ENCODE results near the gene FOS. TPM values are rescaled to one million over a fixed set of nuclear protein-coding genes. Genes with fewer than 3 reads are reported as not detected.

FOS gene
- total RNA-seq, 4 donors from 2014 or later, result 32.1 to 239 (median 121) TPM

DNA sequence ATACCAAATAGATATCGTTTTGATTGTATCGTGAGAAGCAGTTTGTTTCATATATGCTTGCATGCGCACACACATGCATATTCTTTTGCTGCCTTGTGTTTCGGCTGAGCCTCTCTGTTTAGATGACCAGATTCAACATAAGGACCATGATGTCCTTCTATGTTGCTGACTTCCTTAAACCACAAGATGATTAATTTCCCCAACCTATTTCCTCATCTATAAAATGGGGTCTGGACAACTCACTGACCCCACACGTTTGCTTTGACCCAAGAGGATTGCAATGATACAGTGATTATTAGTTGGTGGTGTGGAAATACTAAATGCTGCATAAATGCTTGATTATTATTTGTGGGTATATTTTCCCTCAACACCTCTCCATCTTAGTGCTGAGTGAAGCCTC, 16.8 kb upstream of the FOS start:
- 93 to 97% methylated on average over 5 of the region's 5 CpGs for WGBS, 2 donors
- intact Hi-C loops (cut with DNase I), result no loop called here
- no peaks in the 10 kb centered on the region for H3K36me3 ChIP-seq
- no peak overlapping the region for H3K4me3 ChIP-seq (replicated peaks in 1 of 3)
- H3K27me3 ChIP-seq, result no peaks in the 10 kb centered on the region
- no peaks in the 10 kb centered on the region for H3K9me3 ChIP-seq
- H3K4me1 ChIP-seq, result peaks cover 19 to 37% of the 10 kb centered on the region in 2 donors
- DNase-seq, result no peak
- no peak overlapping the region for H3K27ac ChIP-seq
- no peak for TF ChIP-seq POLR2A (IDR thresholded peaks at IDR 0.05)
- TF ChIP-seq, protein P1, sequence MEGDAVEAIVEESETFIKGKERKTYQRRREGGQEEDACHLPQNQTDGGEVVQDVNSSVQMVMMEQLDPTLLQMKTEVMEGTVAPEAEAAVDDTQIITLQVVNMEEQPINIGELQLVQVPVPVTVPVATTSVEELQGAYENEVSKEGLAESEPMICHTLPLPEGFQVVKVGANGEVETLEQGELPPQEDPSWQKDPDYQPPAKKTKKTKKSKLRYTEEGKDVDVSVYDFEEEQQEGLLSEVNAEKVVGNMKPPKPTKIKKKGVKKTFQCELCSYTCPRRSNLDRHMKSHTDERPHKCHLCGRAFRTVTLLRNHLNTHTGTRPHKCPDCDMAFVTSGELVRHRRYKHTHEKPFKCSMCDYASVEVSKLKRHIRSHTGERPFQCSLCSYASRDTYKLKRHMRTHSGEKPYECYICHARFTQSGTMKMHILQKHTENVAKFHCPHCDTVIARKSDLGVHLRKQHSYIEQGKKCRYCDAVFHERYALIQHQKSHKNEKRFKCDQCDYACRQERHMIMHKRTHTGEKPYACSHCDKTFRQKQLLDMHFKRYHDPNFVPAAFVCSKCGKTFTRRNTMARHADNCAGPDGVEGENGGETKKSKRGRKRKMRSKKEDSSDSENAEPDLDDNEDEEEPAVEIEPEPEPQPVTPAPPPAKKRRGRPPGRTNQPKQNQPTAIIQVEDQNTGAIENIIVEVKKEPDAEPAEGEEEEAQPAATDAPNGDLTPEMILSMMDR (IDR thresholded peaks at IDR 0.05), result no peak

DNA sequence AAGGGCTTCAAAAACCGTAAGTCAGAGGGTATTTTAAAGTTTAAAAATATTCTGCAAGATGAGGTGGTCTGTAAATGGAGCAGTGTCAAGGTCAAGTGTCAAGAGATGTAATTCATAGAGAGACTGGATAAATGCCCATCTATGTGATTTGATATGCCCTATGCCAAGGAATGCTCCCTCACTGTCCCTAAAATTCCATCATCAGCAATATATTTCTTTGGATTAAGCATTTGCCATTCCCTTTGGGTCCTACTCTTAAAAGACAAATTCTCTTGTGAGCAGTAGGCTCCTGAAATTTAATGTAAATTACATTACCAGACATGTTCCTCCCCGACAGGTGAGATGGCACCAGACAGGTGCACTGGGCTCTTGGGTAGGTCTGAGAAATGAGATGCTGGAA, 16.0 kb upstream of the FOS start:
- peaks cover 23 to 37% of the 10 kb centered on the region in 2 donors for H3K4me1 ChIP-seq
- H3K9me3 ChIP-seq, result no peaks in the 10 kb centered on the region
- H3K4me3 ChIP-seq (replicated peaks in 1 of 3), result no peak overlapping the region
- H3K27me3 ChIP-seq, result no peaks in the 10 kb centered on the region
- no peak for TF ChIP-seq POLR2A (IDR thresholded peaks at IDR 0.05)
- TF ChIP-seq, protein P1 (IDR thresholded peaks at IDR 0.05), result no peak
- no peak for DNase-seq
- WGBS, 2 donors, result 92 to 93% methylated on average over 2 of the region's 2 CpGs
- intact Hi-C loops (cut with DNase I), result no loop called here
- no peaks in the 10 kb centered on the region for H3K36me3 ChIP-seq
- no peak overlapping the region for H3K27ac ChIP-seq

DNA sequence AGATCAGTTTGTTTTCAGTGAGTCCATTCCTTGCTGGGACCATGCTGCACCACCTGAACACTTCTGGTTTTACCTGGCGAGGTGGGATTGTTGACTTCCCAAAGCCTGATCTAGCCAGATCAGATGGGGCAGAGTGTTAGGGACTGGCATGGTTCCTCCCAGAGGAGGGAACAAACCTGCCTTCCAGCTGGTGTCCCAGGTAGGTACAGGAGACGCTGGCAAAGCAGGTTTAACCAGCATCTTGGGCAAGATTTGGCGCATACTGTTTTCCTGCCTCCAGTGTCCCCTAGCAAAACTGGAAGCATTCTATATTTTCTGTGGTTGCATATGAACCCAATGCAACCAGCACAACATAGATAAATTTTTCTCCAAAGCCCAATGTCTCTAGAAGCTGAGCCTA, 14.6 kb upstream of the FOS start:
- intact Hi-C loops (cut with DNase I), result no loop called here
- no peak for DNase-seq
- Histone ChIP-seq H3K27me3 (no peaks in the 10 kb centered on the region), H3K4me3 (replicated peaks in 1 of 3) (no peak overlapping the region), H3K4me1 (peaks cover 17 to 37% of the 10 kb centered on the region in 2 donors), H3K9me3 (no peaks in the 10 kb centered on the region), H3K36me3 (no peaks in the 10 kb centered on the region), H3K27ac (no peak overlapping the region)
- WGBS, 2 donors, result 83 to 94% methylated on average over 3 of the region's 3 CpGs
- no peak for TF ChIP-seq POLR2A (IDR thresholded peaks at IDR 0.05)
- TF ChIP-seq, protein P1 (IDR thresholded peaks at IDR 0.05), result no peak

DNA sequence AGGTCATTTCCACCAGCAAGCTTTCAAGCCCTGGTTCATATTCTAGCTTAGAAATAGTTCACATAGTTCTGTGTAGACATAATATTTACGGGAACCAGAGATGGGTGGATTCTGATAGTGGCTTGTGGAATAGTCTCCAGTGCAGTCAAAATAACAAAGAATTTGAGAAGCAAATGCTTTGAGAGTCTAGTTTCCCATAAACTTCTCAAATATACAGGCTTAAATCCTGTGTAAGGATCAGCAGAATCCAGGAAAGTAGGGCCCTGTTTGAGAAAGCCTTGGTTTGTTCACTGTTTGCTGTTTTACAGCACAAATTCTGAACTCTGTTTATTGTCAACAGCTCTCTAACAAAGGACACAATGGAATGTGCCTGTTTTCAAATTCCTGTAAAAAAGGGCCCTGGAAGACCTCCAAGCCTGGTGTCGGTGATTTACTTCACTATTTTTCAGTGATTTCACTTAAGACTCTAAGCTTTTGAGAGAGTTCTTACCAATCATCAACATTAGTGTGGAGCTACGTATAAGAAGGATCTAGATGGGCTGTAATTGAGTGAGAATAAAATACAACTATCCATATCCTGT, 11.4 kb upstream of the FOS start:
- intact Hi-C loops (cut with DNase I), result no loop called here
- H3K9me3 ChIP-seq, result no peaks in the 10 kb centered on the region
- peak in 1 of 2 donors; percentile 35 for DNase-seq
- no peaks in the 10 kb centered on the region for H3K36me3 ChIP-seq
- WGBS, 2 donors, result 40 to 46% methylated on average over 3 of the region's 3 CpGs
- H3K27me3 ChIP-seq, result no peaks in the 10 kb centered on the region
- peaks cover 10 to 31% of the 10 kb centered on the region in 2 donors for H3K4me1 ChIP-seq
- no peak overlapping the region for H3K4me3 ChIP-seq (replicated peaks in 1 of 3)
- TF ChIP-seq POLR2A (IDR thresholded peaks at IDR 0.05), result no peak
- TF ChIP-seq, protein P1 (IDR thresholded peaks at IDR 0.05), result no peak
- H3K27ac ChIP-seq, result peak overlapping the region; percentile 51 to 86 (median 81)

DNA sequence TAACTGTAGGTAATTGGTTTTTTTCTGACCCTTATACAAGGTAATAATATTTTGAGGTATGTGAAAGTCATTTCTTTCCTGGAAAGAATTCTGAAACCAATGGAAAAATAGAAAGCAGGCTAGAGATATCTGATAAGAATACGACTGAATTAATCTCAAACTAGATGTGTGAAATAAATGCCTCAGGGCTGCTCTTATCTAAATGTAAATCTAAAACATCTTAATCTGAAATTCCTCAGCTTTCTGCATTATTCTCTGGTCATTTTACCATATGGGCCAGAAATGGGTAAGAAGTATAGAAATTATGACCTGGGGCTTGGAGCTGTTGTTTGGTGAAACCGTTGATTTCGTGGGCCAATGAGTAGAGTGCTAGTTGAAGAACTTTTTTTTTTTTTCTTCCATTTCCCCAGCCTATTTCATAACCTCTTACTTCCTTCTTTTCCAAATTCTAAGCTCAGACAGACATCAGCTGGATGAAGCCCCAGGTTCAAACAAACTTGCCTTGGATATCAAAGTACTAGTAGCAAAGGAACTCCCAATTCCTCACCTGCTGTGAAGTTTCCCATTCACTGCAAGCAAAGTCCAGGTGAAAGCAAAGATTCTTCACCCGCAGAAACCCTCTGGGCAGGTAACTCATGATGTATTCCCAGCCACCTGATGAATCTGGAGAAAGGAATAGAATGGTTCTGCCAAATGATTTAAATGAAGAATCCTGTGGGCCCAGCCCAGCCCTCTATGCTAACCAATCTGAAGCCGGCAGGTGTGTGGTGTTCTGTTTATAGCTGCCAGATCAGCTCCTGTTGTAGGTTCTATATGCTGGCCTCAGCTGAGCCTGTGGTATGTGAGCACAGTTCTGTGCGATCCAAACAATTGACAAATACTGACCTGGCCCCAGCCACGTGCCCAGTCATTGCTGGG, 9.7 kb upstream of the FOS start:
- DNase-seq, result no peak
- WGBS, 2 donors, result 82 to 83% methylated on average over 7 of the region's 7 CpGs
- no peak for TF ChIP-seq POLR2A (IDR thresholded peaks at IDR 0.05)
- TF ChIP-seq, protein P1 (IDR thresholded peaks at IDR 0.05), result no peak
- Histone ChIP-seq H3K4me3 (replicated peaks in 1 of 3) (no peak overlapping the region), H3K27ac (peak overlapping the region in 2 of 3 donors; percentile 1 to 17), H3K9me3 (no peaks in the 10 kb centered on the region), H3K27me3 (no peaks in the 10 kb centered on the region), H3K4me1 (peaks cover 15 to 43% of the 10 kb centered on the region in 2 donors), H3K36me3 (no peaks in the 10 kb centered on the region)
- intact Hi-C loops (cut with DNase I), result no loop called here

All from thyroid gland (tissue), 4 donors.